Measurements from ENCODE around the gene AQP4.

Gene AQP4

GRCh38 chr18:26865557-26865956, at the start of gene AQP4:
Gene AQP4 (minus strand): TSS chr18:26865707. CDS start chr18:26865689, 18 bp downstream.
- Mint-ChIP-seq H3K27me3 (peaks cover 22% of the 10 kb centered on the region), H3K36me3 (ENCODE audit: low read depth) (no peaks in the 10 kb centered on the region), H3K4me3 (no peak within 1 kb of the TSS), H3K27ac (no peak within 1 kb of the TSS), H3K9me3 (no peaks in the 10 kb centered on the region), H3K4me1 (ENCODE audit: low read depth) (no peaks in the 10 kb centered on the region)
- DNase-seq = no peak

- no peak for DNase-seq
- H3K9me3 Mint-ChIP-seq = no peaks in the 10 kb centered on the region
- no peaks in the 10 kb centered on the region for H3K4me1 Mint-ChIP-seq (ENCODE audit: low read depth)
- H3K27me3 Mint-ChIP-seq = no peaks in the 10 kb centered on the region
- no peaks in the 10 kb centered on the region for H3K36me3 Mint-ChIP-seq (ENCODE audit: low read depth)
- H3K4me3 Mint-ChIP-seq = no peak overlapping the region
- no peak overlapping the region for H3K27ac Mint-ChIP-seq
Observed at GRCh38 chr18:26911840-26912239, 46.3 kb upstream of the AQP4 start.

GRCh38 chr18:26909599-26910290, 44.2 kb upstream of the AQP4 start:
- Mint-ChIP-seq H3K4me1 (ENCODE audit: low read depth) (no peaks in the 10 kb centered on the region), H3K36me3 (ENCODE audit: low read depth) (no peaks in the 10 kb centered on the region), H3K9me3 (no peaks in the 10 kb centered on the region), H3K27ac (no peak overlapping the region), H3K4me3 (no peak overlapping the region), H3K27me3 (no peaks in the 10 kb centered on the region)
- no peak for DNase-seq

GRCh38 chr18:26908906-26909305, 43.4 kb upstream of the AQP4 start:
- H3K36me3 Mint-ChIP-seq (ENCODE audit: low read depth) = no peaks in the 10 kb centered on the region
- peaks cover 4% of the 10 kb centered on the region for H3K9me3 Mint-ChIP-seq
- no peaks in the 10 kb centered on the region for H3K27me3 Mint-ChIP-seq
- H3K4me1 Mint-ChIP-seq (ENCODE audit: low read depth) = no peaks in the 10 kb centered on the region
- H3K27ac Mint-ChIP-seq = no peak overlapping the region
- no peak for DNase-seq
- H3K4me3 Mint-ChIP-seq = no peak overlapping the region

GRCh38 chr18:26902291-26902690, 36.8 kb upstream of the AQP4 start:
- no peak for DNase-seq
- no peaks in the 10 kb centered on the region for H3K4me1 Mint-ChIP-seq (ENCODE audit: low read depth)
- H3K4me3 Mint-ChIP-seq = no peak overlapping the region

GRCh38 chr18:26901020-26901419, 35.5 kb upstream of the AQP4 start:
- no peaks in the 10 kb centered on the region for H3K4me1 Mint-ChIP-seq (ENCODE audit: low read depth)
- H3K27ac Mint-ChIP-seq = no peak overlapping the region
- H3K27me3 Mint-ChIP-seq = no peaks in the 10 kb centered on the region
- H3K36me3 Mint-ChIP-seq (ENCODE audit: low read depth) = no peaks in the 10 kb centered on the region
- H3K4me3 Mint-ChIP-seq = no peak overlapping the region
- peaks cover 10% of the 10 kb centered on the region for H3K9me3 Mint-ChIP-seq
- DNase-seq = no peak

More at GRCh38 chr18:26902291-26902690, 36.8 kb upstream of the AQP4 start:
- Mint-ChIP-seq H3K27me3 (no peaks in the 10 kb centered on the region), H3K9me3 (peaks cover 10% of the 10 kb centered on the region), H3K27ac (no peak overlapping the region), H3K36me3 (ENCODE audit: low read depth) (no peaks in the 10 kb centered on the region)

- Mint-ChIP-seq H3K27ac (no peak overlapping the region), H3K27me3 (no peaks in the 10 kb centered on the region), H3K9me3 (peaks cover 2% of the 10 kb centered on the region), H3K4me1 (ENCODE audit: low read depth) (no peaks in the 10 kb centered on the region), H3K36me3 (ENCODE audit: low read depth) (no peaks in the 10 kb centered on the region), H3K4me3 (no peak overlapping the region)
- DNase-seq = no peak
Observed at GRCh38 chr18:26894426-26894825, 28.9 kb upstream of the AQP4 start.

- DNase-seq = no peak
- H3K9me3 Mint-ChIP-seq = peaks cover 2% of the 10 kb centered on the region
- no peaks in the 10 kb centered on the region for H3K27me3 Mint-ChIP-seq
- no peaks in the 10 kb centered on the region for H3K36me3 Mint-ChIP-seq (ENCODE audit: low read depth)
- H3K27ac Mint-ChIP-seq = no peak overlapping the region
- no peak overlapping the region for H3K4me3 Mint-ChIP-seq
- H3K4me1 Mint-ChIP-seq (ENCODE audit: low read depth) = no peaks in the 10 kb centered on the region
Observed at GRCh38 chr18:26893996-26894395, 28.5 kb upstream of the AQP4 start.

- Mint-ChIP-seq H3K27ac (no peak overlapping the region), H3K36me3 (ENCODE audit: low read depth) (no peaks in the 10 kb centered on the region), H3K27me3 (no peaks in the 10 kb centered on the region), H3K9me3 (no peaks in the 10 kb centered on the region), H3K4me1 (ENCODE audit: low read depth) (no peaks in the 10 kb centered on the region), H3K4me3 (no peak overlapping the region)
- no peak for DNase-seq
Observed at GRCh38 chr18:26888259-26888658, 22.8 kb upstream of the AQP4 start.

GRCh38 chr18:26875040-26875654, 9.6 kb upstream of the AQP4 start:
- Mint-ChIP-seq H3K9me3 (peaks cover 3% of the 10 kb centered on the region), H3K4me1 (ENCODE audit: low read depth) (no peaks in the 10 kb centered on the region), H3K27me3 (no peaks in the 10 kb centered on the region), H3K27ac (no peak overlapping the region), H3K36me3 (ENCODE audit: low read depth) (no peaks in the 10 kb centered on the region), H3K4me3 (no peak overlapping the region)
- no peak for DNase-seq

- Mint-ChIP-seq H3K36me3 (ENCODE audit: low read depth) (no peaks in the 10 kb centered on the region), H3K4me1 (ENCODE audit: low read depth) (no peaks in the 10 kb centered on the region), H3K4me3 (no peak overlapping the region), H3K27me3 (no peaks in the 10 kb centered on the region), H3K9me3 (peaks cover 3% of the 10 kb centered on the region), H3K27ac (no peak overlapping the region)
- DNase-seq = no peak
Observed at GRCh38 chr18:26874283-26874682, 8.8 kb upstream of the AQP4 start.

- Mint-ChIP-seq H3K36me3 (ENCODE audit: low read depth) (no peaks in the 10 kb centered on the region), H3K4me1 (ENCODE audit: low read depth) (no peaks in the 10 kb centered on the region), H3K27me3 (peaks cover 5% of the 10 kb centered on the region), H3K27ac (no peak overlapping the region), H3K9me3 (no peaks in the 10 kb centered on the region), H3K4me3 (no peak overlapping the region)
- DNase-seq = no peak
Observed at GRCh38 chr18:26869640-26870039, 4.1 kb upstream of the AQP4 start.

GRCh38 chr18:26868968-26869586, 3.6 kb upstream of the AQP4 start:
- no peak for DNase-seq
- Mint-ChIP-seq H3K27ac (no peak overlapping the region), H3K4me3 (no peak overlapping the region), H3K36me3 (ENCODE audit: low read depth) (no peaks in the 10 kb centered on the region), H3K4me1 (ENCODE audit: low read depth) (no peaks in the 10 kb centered on the region), H3K27me3 (peaks cover 10% of the 10 kb centered on the region), H3K9me3 (no peaks in the 10 kb centered on the region)

GRCh38 chr18:26867471-26867870, 2.0 kb upstream of the AQP4 start:
- Mint-ChIP-seq H3K9me3 (no peaks in the 10 kb centered on the region), H3K4me3 (no peak overlapping the region), H3K4me1 (ENCODE audit: low read depth) (no peaks in the 10 kb centered on the region), H3K36me3 (ENCODE audit: low read depth) (no peaks in the 10 kb centered on the region), H3K27me3 (peaks cover 18% of the 10 kb centered on the region), H3K27ac (no peak overlapping the region)
- DNase-seq = no peak

GRCh38 chr18:26864658-26865057, 849 bp downstream of the AQP4 start:
- Mint-ChIP-seq H3K27me3 (peaks cover 22% of the 10 kb centered on the region), H3K4me3 (no peak overlapping the region), H3K4me1 (ENCODE audit: low read depth) (no peaks in the 10 kb centered on the region), H3K36me3 (ENCODE audit: low read depth) (no peaks in the 10 kb centered on the region), H3K9me3 (no peaks in the 10 kb centered on the region), H3K27ac (no peak overlapping the region)
- DNase-seq = no peak
